GM18951 (cell line): Measurements from ENCODE around the gene TEAD1.

Experiments used
- POLR2A ChIP-seq: IDR thresholded peaks from 4 replicates; pipeline ENCODE4 v1.6.1; 2011; ENCODE audit warnings: mild to moderate bottlenecking; ENCODE audit not compliant: insufficient read length, insufficient read depth; ENCODE audit errors: extremely low read depth
- in situ Hi-C: fragments of 300-500 bp; cut with MboI; formaldehyde crosslinking; loops from one replicate; pipeline ENCODE4 v1.12.0; 2022; ENCODE audit warnings: low sequenced_read_pairs, mixed read lengths, inconsistent platforms; ENCODE audit not compliant: unreplicated experiment

TEAD1 gene

DNA sequence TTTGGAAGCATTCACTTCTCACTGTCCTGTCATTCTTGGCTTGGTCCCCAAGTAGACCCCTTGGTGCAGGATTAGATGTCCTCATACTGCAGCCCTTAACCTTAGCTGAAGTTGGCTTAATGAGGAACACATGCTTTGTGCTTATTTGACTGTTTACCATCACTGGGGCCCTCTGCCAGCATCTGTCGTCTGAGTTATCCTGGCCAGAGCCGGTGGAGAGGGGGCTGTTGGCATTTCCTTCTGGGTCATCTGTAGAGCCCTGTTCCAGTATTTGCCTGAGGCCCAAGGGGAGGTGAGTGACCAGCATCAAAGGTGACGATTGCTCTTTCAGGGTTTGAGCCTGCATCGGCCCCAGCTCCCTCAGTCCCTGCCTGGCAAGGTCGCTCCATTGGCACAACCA is 208.4 kb downstream of the TEAD1 start:
- TF ChIP-seq POLR2A = no peak
- in situ Hi-C loops = loop anchor here (10.0 to 25.0 kb wide), 2 partner anchors 288 to 845 kb away; no protein-coding TSS in a partner anchor

DNA sequence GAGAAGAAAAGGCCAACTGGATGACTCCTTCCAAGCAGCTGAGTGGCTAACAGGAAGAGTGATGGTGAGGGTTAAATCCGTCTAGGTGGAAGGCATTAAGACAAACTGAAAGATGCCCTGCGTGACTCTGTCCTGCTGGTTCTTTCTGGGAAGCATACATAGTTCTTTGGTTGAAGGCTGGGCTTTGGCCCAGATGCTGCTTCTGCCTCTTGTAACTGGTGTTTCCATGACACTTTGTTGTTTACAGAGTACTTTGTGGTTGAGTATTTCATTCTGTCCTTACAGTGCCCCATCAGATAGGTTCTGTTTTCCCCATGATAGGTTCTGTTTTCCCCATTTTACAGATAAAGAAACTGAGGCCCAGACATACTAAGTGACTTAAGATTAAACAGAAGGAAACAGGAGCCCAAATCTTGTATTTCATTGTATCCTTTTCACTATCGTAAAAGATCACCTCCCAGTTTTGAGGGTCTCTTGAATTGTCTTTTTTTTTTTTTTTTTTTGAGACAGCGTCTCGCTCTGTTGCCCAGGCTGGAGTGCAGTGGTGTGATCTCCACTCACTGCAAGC is 210.6 kb downstream of the TEAD1 start:
- no peak for TF ChIP-seq POLR2A
- in situ Hi-C loops = loop anchor here (10.0 to 25.0 kb wide), 2 partner anchors 290 to 848 kb away; no protein-coding TSS in a partner anchor

DNA sequence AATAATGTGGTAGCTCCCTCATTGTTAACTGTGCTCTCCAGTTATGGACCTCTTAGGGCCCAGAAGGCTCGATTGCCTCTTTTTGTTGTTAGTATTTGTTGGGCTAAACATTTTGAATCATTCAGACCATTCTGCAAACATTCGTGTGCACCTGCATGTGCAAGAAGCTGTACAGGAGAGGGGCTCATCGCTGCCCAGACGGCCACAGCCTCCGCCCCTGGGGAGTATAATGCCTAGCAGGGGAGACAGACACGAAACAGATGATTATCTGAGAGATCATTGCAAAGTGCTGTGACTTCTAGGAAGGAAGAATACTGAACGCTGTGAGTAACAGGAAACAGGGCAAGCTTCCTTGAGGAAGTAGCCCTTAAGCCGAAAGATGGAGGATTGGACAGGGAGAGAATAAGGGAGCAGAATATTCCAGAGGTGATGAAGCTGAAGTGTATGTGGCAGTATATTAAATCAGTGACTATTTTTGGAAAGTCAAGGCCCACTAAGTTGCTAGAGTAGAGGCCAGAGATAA is 211.6 kb downstream of the TEAD1 start:
- in situ Hi-C loops = loop anchor here (10.0 to 25.0 kb wide), 2 partner anchors 291 to 848 kb away; no protein-coding TSS in a partner anchor
- TF ChIP-seq POLR2A = no peak

DNA sequence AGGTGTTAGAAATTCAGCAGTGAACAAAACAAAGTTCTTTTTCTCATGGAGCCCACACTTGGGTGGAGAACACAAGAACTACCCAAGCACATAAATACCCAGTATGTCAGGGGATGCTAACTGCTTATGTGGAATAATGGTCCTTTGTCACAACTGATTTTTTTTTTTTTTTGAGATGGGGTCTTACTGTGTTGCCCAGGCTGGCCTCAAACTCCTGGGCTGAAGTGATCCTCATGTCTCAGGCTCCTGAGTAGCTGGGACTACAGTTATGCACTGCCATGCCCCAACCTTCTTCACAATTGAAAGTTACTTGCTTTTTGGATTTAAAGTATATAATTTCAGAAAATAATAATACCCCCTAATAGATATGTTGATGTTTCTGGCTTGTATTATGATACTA is 212.3 kb downstream of the TEAD1 start:
- in situ Hi-C loops = loop anchor here (10.0 to 25.0 kb wide), 2 partner anchors 292 to 849 kb away; no protein-coding TSS in a partner anchor
- TF ChIP-seq POLR2A = no peak

DNA sequence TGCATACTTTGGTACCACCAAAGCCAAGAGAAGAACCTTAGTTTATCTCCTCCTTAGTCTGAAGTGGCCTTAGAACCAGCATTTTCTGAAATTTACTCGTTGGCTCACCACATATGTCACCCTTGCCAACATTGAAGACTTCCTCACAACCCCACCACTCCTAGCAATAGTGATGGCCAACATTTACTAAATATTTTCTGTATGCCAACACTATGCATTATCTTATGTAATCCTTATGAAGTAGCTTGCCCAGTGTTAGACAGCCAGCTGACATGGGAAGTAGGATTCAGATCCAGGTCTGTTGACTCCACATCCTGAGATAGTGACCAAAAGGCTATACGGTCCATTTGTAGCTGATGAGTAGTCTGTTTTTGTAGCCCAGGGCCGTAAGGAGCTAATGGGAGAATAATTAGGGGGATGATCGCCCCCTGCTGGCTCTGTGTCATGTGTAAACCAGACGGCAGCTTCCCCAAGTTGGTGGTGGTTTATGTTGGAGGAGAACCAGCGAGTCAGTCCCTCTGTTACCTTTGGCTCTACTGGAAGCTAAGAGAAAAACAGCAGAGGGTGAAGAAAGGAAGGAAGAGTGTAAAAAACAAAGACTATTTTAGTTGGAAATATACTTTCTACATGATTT is 214.4 kb downstream of the TEAD1 start:
- in situ Hi-C loops = loop anchor here (10.0 to 25.0 kb wide), 2 partner anchors 294 to 851 kb away; no protein-coding TSS in a partner anchor
- TF ChIP-seq POLR2A = no peak

DNA sequence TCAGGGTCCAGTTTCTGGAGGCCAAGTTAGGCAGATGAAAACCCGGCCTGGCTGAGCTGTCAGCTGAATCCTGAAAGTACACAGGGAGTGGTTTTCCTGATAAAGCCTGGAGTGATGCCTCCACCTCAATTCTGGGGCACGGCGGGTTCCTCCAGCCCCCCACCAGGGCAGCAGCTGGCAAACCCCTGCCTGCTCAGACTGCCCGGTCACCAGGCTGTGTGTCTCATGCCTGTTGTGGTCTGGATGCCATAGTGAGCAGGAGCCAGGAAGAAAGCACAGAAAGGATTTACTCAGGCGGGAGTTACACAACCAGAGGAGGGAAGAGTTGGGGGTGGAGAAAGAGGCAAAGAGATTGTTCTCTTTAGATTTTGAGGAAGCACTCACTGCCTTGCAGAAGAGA is 215.0 kb downstream of the TEAD1 start:
- in situ Hi-C loops = loop anchor here (10.0 to 25.0 kb wide), 2 partner anchors 294 to 852 kb away; no protein-coding TSS in a partner anchor
- no peak for TF ChIP-seq POLR2A

DNA sequence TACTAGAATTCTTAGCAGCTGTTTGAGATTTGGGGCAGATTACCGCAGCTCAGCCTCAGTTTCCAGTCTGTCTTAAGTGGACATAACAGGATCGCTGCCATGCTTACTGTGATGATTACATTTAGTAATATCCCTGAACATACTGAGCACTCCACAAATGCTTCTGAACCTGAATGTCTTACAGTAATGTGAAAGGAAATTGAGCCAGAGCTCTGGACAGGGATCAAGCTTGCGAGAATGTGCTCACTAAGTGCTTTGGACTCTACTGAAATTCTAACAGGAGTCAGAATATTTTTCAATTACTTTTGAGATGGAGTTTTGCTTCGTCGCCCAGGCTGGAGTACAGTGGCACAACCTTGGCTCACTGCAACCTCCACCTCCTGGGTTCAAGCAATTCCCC is 216.3 kb downstream of the TEAD1 start:
- no peak for TF ChIP-seq POLR2A

DNA sequence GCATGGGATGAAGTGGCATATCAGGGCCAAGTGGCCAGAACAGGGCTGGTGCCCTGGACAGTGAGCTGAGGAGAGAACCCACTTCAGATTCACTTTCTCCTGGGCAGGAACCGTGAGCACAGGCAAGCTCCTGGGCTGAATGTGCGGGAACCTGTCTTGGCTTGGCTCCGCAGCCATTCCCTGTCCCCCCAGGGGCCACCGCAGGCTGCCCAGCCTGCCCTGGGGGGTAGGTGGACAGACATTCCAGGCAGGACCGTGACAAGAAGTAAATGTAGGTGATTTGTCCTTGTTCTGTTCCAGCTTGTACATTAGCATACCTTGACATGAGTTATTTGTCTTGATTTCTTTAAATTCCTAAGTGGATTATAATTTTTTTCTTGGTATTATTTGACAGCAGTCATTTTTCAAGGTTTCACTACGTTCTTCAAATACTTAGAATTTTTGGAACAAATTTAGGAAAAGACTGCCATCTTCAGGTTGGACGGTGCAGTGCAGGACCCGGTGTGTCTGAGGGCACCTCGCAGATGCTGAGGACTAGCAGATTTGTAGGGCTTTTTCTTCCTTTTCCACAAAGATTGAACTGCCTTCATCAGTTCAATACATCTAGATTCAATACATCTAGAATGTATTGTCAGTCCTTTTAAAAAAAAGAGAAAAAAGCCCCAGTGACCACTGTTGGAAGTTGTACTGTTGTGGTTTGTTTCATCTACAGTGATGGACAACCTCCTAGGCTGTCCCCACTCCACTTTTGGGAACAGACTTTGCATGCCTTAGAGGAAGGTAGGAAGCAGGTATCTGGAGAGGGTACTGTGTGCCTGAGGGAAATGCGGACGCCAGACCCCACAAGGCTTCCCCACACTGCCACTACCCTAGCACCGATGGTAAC is 219.8 kb downstream of the TEAD1 start:
- in situ Hi-C loops = loop anchor here (10.0 to 25.0 kb wide), 2 partner anchors 569 to 857 kb away; no protein-coding TSS in a partner anchor
- no peak for TF ChIP-seq POLR2A

More for the DNA sequence above, 216.3 kb downstream of the TEAD1 start:
- in situ Hi-C loops = loop anchor here (10.0 to 25.0 kb wide), 2 partner anchors 566 to 853 kb away; no protein-coding TSS in a partner anchor

DNA sequence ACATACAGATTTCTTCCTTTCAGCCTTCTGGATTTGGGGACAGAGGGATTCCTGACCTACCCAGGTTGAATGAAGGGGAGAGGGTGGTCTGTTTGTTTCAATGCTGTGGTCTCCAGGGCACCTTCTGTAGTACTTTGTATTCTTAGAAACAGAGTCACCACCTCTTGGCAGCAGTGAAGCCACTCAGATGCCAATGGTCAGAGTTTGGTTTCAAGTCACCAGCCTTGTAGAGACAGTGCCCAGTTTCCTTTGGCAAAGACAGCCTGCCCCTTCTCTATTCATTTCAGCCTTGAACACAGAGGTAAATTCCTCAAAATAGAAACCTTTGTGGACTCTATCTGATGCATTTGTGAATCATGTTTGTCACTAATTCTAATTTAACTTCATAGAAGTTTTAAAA is 223.2 kb downstream of the TEAD1 start:
- no peak for TF ChIP-seq POLR2A
- in situ Hi-C loops = loop anchor here (10.0 to 25.0 kb wide), 2 partner anchors 573 to 860 kb away; no protein-coding TSS in a partner anchor

DNA sequence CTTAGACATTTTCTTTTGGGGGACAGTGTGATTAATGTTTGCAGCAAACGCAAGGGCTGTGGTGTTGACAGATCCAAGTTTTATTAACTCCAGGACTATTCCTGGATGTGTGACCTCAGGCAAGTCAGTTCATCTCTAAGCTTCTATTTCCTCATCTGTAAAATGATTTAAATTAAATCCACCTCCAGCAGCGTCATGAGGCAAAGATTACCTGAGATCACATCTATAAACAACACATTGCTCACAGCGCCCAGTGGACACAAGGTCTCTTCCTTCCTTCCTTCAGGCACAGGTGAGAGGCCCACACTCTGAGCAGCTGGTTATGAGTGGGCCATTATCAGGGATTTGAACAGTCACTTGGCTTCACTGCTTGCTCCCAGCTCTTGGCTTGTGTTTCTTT is 223.6 kb downstream of the TEAD1 start:
- TF ChIP-seq POLR2A = no peak
- in situ Hi-C loops = loop anchor here (10.0 to 25.0 kb wide), 2 partner anchors 573 to 861 kb away; no protein-coding TSS in a partner anchor

DNA sequence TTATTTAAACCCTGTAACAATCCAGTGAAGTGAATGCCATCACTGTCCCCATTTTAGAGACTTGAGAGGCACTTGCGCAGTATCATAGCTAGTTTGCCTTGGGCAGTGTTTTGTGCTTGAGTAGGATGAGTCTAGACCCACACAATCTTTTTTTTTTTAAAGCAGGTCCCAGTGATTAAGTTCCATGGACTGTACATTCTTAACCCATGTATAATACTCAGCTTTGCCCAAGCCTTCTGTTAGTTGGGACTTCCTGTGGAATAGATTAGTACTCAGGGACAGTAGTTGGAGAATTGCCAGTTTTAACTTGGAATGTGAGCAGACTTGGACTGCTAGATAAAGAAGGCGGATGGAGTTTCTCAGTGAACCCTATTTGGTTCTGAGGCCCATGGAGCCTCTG is 226.3 kb downstream of the TEAD1 start:
- in situ Hi-C loops = no loop called here
- no peak for TF ChIP-seq POLR2A

DNA sequence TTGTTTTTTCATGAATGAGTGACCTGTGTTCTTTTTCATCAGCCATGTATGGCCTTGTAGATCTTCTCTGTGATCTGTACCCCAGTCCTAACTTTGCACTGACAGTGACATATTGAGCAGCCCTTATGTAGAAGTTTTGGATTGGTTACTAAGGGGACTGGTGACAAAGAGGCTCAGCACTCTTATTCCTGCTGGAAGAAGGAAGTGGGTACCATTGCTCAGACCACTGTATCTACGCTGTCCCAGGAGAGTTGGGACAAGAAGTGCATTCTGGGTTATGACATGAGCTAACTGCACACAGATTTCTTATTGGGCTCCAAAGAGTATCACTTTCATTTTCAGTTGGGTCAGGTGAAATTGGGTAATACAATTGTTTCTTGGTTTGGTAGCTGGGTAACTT is 227.1 kb downstream of the TEAD1 start:
- in situ Hi-C loops = no loop called here
- TF ChIP-seq POLR2A = no peak

DNA sequence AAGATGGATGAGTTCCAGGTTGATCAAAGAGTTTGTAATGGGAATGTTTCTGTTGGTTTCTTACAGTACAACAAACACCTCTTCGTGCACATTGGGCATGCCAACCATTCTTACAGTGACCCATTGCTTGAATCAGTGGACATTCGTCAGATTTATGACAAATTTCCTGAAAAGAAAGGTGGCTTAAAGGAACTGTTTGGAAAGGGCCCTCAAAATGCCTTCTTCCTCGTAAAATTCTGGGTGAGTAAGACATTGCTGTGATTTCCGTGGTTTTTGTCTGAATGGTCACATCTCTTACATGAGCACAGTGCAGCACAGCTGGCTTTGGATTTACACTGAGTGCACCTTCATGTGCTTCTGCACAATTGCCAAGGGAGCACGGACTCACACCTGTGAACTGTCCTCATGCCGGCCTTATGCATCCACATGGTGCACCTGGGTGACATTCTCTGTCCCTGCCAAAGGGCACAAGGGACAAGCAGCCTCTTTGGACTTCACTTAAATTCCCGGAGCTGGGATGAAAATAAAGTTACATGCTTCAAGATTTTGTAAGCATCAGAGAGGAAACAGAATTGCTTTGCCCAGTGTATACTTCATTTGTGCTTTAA is 227.8 kb downstream of the TEAD1 start:
- in situ Hi-C loops = no loop called here
- TF ChIP-seq POLR2A = no peak
